Parathyroid adenoma (tissue), 2 donors: Measurements from ENCODE around the gene DGKB.

Source experiments
- H2AFZ ChIP-seq: fragments of 300-600 bp; sonication (generic); one replicate; pipeline ENCODE4 v1.7.0; 2017; ENCODE audit warnings: antibody characterized with exemption, mild to moderate bottlenecking
- H3K27ac ChIP-seq: fragments of 300-600 bp; sonication (generic); one replicate; pipeline ENCODE4 v1.7.0; 2017
- H3K27me3 ChIP-seq: fragments of 300-600 bp; sonication (generic); one replicate; pipeline ENCODE4 v1.7.0; 2017; ENCODE audit warnings: low read length; ENCODE audit not compliant: control insufficient read depth, insufficient read depth
- H3K36me3 ChIP-seq: fragments of 300-600 bp; sonication (generic); one replicate; pipeline ENCODE4 v1.7.0; 2017; ENCODE audit warnings: low read length; ENCODE audit not compliant: control insufficient read depth, insufficient read depth
- H3K4me1 ChIP-seq: fragments of 300-600 bp; sonication (generic); one replicate; pipeline ENCODE4 v1.7.0; 2017; ENCODE audit warnings: control low read depth
- H3K4me2 ChIP-seq: fragments of 300-600 bp; sonication (generic); one replicate; pipeline ENCODE4 v1.7.0; 2017; ENCODE audit warnings: low read length
- H3K4me3 ChIP-seq: fragments of 300-600 bp; sonication (generic); one replicate; pipeline ENCODE4 v1.7.0; 2017; ENCODE audit warnings: low read depth, low read length
- H3K79me2 ChIP-seq: fragments of 300-600 bp; sonication (generic); one replicate; pipeline ENCODE4 v1.7.0; 2017; ENCODE audit warnings: control low read depth
- H3K9ac ChIP-seq: fragments of 300-600 bp; sonication (generic); one replicate; pipeline ENCODE4 v1.7.0; 2017; ENCODE audit warnings: mild to moderate bottlenecking
- H3K9me3 ChIP-seq: fragments of 300-600 bp; sonication (generic); one replicate; pipeline ENCODE4 v1.7.0; 2017; ENCODE audit warnings: low read length; ENCODE audit not compliant: control insufficient read depth
- TF ChIP-seq, protein P1 (sequence below): fragments of 300-600 bp; sonication (generic); IDR thresholded peaks from one replicate; pipeline ENCODE4 v1.7.0; 2017; ENCODE audit warnings: antibody characterized with exemption, mild to moderate bottlenecking
- donor health status: primary hyperparathyroidism.

DGKB gene

DNA sequence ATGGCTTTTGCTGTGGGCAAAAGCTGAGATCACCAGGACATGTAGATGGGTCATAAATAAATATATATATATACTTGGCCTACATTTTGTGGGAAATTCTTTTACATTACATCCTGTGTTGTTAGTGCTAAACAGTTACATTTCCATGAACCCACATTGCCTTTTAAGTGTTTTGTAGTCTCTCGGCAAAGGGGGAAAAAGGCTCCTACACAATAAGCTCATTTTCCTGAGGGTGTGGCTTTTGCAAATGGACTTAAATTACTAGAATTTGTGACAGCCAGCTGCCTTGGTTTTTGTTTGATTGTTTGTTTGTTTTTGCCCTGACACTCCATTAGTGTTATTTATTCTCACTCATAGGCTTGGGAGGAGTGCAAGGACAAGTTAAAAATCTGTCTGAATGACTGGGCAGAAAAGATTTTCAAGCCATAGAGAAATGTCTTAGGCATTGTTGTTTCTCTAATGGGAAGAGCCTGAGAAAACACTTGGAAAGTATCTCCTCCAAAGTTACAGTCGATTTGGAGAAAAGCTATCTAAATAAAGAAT, 128.8 kb downstream of the DGKB start:
- H3K9me3 ChIP-seq, result no peaks in the 10 kb centered on the region
- no peak overlapping the region for H3K27ac ChIP-seq
- no peak overlapping the region for H3K9ac ChIP-seq
- H3K36me3 ChIP-seq, result no peaks in the 10 kb centered on the region
- H3K4me3 ChIP-seq, result no peak overlapping the region
- H3K4me2 ChIP-seq, result no peak overlapping the region
- H3K79me2 ChIP-seq, result no peaks in the 10 kb centered on the region
- H3K27me3 ChIP-seq, result no peaks in the 10 kb centered on the region
- TF ChIP-seq, protein P1, sequence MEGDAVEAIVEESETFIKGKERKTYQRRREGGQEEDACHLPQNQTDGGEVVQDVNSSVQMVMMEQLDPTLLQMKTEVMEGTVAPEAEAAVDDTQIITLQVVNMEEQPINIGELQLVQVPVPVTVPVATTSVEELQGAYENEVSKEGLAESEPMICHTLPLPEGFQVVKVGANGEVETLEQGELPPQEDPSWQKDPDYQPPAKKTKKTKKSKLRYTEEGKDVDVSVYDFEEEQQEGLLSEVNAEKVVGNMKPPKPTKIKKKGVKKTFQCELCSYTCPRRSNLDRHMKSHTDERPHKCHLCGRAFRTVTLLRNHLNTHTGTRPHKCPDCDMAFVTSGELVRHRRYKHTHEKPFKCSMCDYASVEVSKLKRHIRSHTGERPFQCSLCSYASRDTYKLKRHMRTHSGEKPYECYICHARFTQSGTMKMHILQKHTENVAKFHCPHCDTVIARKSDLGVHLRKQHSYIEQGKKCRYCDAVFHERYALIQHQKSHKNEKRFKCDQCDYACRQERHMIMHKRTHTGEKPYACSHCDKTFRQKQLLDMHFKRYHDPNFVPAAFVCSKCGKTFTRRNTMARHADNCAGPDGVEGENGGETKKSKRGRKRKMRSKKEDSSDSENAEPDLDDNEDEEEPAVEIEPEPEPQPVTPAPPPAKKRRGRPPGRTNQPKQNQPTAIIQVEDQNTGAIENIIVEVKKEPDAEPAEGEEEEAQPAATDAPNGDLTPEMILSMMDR, result no peak
- no peak overlapping the region for H2AFZ ChIP-seq
- no peaks in the 10 kb centered on the region for H3K4me1 ChIP-seq

DNA sequence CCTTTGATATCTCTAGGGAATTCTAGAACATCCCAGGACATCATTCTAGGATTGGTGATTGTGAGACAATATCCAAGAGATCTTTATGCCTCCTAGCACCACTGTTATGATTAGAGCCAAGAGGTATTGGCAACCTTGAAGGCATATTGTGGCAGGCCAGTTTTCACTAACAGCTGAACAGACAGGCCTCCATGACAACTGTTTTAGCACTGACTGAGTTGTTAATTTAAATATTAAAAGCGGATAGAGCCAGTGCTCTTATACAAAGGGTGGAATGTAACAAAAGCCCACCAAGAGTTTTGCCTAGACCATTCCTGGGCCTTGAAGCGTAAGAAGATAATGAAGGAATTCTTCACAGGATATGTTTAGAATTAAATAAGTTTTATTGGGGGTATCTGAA, 131.9 kb downstream of the DGKB start:
- no peaks in the 10 kb centered on the region for H3K79me2 ChIP-seq
- no peaks in the 10 kb centered on the region for H3K27me3 ChIP-seq
- H3K9me3 ChIP-seq, result no peaks in the 10 kb centered on the region
- no peak overlapping the region for H3K9ac ChIP-seq
- no peaks in the 10 kb centered on the region for H3K4me1 ChIP-seq
- H3K36me3 ChIP-seq, result no peaks in the 10 kb centered on the region
- H3K4me2 ChIP-seq, result no peak overlapping the region
- no peak overlapping the region for H3K4me3 ChIP-seq
- no peak overlapping the region for H3K27ac ChIP-seq
- TF ChIP-seq, protein P1, result no peak
- H2AFZ ChIP-seq, result no peak overlapping the region

DNA sequence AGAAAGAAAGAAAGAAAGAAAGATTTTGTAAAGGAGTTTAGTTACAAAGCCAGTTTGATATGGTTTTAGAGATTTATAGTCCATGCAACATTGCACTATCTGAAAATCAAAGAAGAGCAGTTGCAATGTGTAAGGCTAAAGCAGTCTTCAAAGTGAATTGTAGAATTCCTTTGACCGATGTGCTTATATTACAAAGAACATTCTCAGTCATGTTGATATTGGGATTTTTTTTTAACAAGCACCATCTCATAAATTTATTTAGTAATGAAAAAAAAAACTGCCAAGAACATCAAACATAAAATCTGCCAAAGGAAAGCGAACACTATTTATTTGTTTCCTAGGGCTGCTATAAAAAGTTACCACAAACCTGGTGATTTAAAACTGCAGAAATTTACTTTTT, 133.3 kb downstream of the DGKB start:
- Histone ChIP-seq H3K4me1 (no peaks in the 10 kb centered on the region), H3K79me2 (no peaks in the 10 kb centered on the region), H3K9ac (no peak overlapping the region), H3K36me3 (no peaks in the 10 kb centered on the region), H3K4me3 (no peak overlapping the region), H3K27me3 (no peaks in the 10 kb centered on the region), H2AFZ (no peak overlapping the region), H3K4me2 (no peak overlapping the region), H3K27ac (no peak overlapping the region), H3K9me3 (no peaks in the 10 kb centered on the region)
- TF ChIP-seq, protein P1, result no peak

DNA sequence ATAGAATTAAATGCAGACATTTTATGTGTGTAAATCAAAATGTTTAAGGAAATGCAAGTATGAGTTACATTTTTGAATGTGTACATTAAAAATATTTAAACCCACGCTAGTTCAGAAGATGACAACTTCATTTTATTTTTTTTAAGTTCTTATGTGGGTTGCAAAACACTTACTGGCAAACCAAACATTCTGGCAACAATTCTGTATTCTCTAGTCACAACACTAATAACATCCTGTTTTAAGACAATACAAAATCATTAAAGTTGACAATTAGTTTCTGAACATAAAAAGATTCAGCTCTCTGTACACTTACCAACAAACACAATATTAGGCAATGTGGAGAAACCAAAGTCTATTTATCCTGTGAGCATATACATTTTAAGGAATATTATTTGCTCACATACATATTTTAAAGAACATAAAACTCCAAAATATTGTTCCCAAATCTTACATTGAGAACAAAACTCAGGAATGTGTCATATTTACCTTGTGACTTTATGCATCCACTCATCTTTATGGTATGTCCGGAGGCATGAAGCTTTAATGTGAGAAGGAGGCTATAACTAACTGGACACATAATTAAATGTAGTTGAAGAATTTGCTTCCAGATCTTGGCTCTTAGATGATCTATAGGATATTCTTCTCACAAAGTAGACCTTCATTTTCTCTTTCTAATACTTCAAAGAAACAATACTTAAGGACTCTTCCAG, 134.7 kb downstream of the DGKB start:
- H3K4me1 ChIP-seq, result no peaks in the 10 kb centered on the region
- no peaks in the 10 kb centered on the region for H3K36me3 ChIP-seq
- H3K79me2 ChIP-seq, result no peaks in the 10 kb centered on the region
- H3K27ac ChIP-seq, result no peak overlapping the region
- no peak overlapping the region for H3K4me2 ChIP-seq
- no peak overlapping the region for H3K9ac ChIP-seq
- H3K27me3 ChIP-seq, result no peaks in the 10 kb centered on the region
- H2AFZ ChIP-seq, result no peak overlapping the region
- TF ChIP-seq, protein P1, result no peak
- no peaks in the 10 kb centered on the region for H3K9me3 ChIP-seq
- no peak overlapping the region for H3K4me3 ChIP-seq

DNA sequence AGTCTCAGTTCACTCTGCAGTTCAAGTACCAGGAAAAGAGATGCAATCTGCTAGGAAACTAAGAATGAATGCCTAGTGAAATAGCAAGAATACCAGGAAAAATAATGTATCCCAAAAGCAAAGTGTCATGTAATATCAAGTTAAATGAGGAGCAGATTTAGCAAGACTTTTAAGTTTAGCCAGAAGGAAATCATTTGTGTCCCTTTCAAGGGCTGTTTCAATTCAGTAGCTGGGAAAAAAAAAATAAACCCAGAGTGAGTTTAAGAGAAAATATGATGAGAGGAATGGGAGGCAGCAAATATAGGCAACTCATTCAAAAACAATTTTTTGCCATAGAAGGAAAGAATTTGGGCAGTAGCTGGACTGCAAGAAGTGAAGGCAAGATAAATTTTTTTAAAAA, 135.8 kb downstream of the DGKB start:
- no peaks in the 10 kb centered on the region for H3K36me3 ChIP-seq
- TF ChIP-seq, protein P1, result no peak
- H3K79me2 ChIP-seq, result no peaks in the 10 kb centered on the region
- H3K27me3 ChIP-seq, result no peaks in the 10 kb centered on the region
- no peak overlapping the region for H3K4me2 ChIP-seq
- H3K9ac ChIP-seq, result no peak overlapping the region
- H3K4me1 ChIP-seq, result no peaks in the 10 kb centered on the region
- no peak overlapping the region for H3K27ac ChIP-seq
- no peaks in the 10 kb centered on the region for H3K9me3 ChIP-seq
- no peak overlapping the region for H3K4me3 ChIP-seq
- no peak overlapping the region for H2AFZ ChIP-seq
